ENCODE data around the gene VSTM4.

- TF ChIP-seq MAX (IDR thresholded peaks at IDR 0.05) (no peak), SP1 (IDR thresholded peaks at IDR 0.05) (no peak), CTCF (IDR thresholded peaks at IDR 0.05; ENCODE audit: low read depth, low read length, missing input control) (no peak), YY1 (IDR thresholded peaks at IDR 0.05) (no peak), REST (IDR thresholded peaks at IDR 0.05) (no peak), ZBTB33 (IDR thresholded peaks at IDR 0.05) (no peak), TAF1 (conservative IDR thresholded peaks at IDR 0.05) (no peak)
Observed at GRCh38 chr10:49152037-49152436, 36.7 kb upstream of the VSTM4 start.

All from liver (tissue), 3 donors.